SIG-M5 (cell line): ENCODE results near the gene OR4D5.

Source experiments
- DNase-seq: peaks from one replicate; lab custom pipeline; 2025; lab: John Stamatoyannopoulos, UW

The OR4D5 gene

DNA sequence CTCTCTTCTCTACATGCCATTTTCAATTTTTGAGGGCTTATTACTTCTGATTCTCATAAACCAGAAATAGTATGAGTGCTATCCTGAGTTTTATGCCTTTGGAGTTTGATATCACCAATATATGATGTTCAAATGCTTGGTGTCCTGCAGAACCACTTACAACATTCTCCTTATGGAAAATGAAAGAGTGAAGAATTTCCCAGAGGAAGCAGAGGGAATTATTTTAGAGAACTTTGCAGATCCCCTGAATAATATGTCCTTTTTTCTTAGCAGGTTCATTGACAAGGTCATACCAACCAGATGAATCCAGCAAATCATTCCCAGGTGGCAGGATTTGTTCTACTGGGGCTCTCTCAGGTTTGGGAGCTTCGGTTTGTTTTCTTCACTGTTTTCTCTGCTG lies at the start of gene OR4D5:
OR4D5 (plus strand) TSS at position 301 of the 400 bp plus-strand sequence; CDS start at position 301, 0 bp downstream.
- no peak for DNase-seq

DNA sequence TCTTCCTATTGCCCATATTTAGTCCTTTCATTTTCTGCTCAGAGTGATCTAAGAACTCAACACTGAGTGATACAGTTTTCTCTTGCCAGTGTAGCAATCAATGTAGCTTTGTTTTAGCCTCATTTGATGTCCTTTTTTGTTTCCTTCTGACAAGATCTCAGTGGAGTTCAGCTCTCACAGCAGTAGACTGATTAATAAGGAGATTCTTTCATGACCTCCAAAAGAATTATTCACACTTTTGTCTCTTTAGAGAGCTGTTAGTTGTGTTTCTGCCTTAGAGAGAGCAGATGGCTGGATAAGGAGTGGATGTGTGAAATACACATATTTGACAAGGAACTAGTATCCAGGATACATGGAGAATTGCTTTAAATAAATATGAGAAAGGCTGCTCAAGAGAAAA lies 47.4 kb upstream of the OR4D5 start:
- DNase-seq = no peak

- DNase-seq = no peak
These were observed 39.6 kb upstream of the OR4D5 start for GRCh38 chr11:123899792-123900191.

- DNase-seq = no peak
These were observed 37.5 kb upstream of the OR4D5 start, which contains the start of gene OR8D4 for GRCh38 chr11:123901867-123902266. Gene OR8D4 (plus strand): TSS chr11:123902167. CDS start chr11:123906432, 4,265 bp downstream.

DNA sequence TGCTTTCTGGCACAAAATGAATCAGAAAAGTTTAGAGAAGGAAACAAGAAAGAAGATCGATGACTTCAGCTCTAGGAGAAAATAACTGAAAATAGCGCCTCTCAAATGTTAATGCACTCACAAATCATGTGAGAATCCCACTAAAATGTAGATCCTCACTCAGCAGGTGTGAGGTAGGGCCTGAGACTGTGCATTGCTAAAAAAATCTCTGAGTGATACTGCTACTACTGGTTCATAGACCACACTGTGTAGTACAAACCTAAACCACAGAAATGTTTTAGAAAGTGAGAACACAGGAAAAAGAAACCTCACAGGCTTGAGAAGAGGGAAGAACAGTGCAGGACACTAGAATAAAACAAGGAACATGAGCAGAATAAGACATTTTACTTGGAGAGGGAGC lies 35.5 kb upstream of the OR4D5 start:
- no peak for DNase-seq

DNA sequence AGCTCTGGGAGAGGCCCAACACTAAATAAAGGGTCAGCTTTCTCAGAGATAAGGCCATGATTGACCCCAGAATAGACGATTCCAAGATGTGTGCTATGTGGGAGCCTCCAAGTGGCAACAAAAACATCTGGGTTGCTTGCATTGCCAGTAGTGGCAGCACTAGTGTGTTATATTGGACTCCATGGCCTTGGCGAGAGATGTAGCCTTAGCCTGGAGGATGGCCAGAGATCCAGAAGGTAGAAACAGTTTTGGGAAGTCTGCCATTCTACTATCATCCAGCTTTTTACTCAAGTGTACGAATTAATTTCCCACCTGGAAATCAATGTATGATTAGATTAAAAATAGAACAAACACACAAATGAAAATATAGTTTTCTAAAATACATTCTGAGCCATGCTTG lies 34.5 kb upstream of the OR4D5 start:
- DNase-seq = no peak

- DNase-seq = no peak
These were observed 33.6 kb upstream of the OR4D5 start for GRCh38 chr11:123905826-123906225.

GRCh38 chr11:123920943-123921342 lies 18.5 kb upstream of the OR4D5 start:
- DNase-seq = no peak

DNA sequence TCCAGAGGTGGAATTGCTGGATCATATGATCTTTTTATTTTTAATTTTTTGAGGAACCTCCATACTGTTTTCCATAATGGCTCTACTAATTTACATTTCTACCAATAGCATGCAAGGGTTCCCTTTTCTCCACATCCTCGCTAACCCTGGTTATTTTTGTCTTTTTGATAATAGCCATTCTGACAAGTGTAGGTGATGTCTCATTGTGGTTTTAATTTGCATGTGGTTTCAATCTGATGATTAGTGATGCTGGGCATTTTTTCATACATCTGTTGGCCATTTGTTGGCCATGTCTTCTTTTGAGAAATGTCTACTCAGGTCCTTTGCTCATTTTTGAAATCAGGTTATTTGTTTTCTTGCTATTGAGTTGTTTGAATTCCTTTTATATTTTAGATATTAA lies 15.4 kb upstream of the OR4D5 start:
- DNase-seq = no peak

DNA sequence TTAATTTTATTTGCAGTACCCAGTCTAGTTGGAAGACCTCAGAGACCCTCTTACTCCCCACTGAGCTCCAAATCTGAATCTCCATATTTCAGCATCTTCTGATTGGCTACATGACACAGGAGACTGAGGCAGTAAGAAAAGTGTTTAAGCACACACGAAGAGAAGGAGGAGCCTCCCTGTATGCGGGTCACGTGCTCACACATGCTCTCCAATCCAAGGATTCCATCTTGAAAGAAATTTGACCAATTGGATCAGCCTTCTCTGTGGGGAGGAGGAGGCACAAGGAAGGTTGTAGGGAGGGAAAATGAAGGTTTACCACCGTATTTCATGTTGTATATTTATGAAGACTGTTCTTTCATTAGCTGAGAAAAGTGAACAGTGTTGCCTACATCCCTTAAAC lies 3.0 kb downstream of the OR4D5 start:
- DNase-seq = no peak

- DNase-seq = no peak
These were observed 4.3 kb downstream of the OR4D5 start, which contains the start of gene OR6T1 for GRCh38 chr11:123943738-123944137. Gene OR6T1 (minus strand): TSS chr11:123943838. CDS start chr11:123943838, 0 bp downstream.

DNA sequence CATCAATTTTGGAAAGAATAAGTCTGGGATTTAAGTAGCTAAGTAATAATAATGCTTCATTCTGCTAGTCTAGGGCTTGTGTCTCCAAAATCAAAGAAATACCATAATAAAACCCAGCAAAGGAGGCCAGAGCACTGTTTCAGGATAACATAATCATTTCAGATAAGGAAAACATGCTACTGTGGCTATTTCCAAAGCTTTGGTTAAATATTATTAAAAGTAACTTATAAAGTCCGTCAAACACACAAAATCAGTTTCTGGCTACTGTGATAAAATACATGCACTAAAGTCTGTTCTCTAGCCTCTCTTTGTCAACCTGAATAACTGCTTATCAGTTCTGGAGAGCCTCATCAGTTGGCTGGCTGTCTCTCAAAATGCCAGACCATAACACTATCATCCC lies 5.7 kb downstream of the OR4D5 start:
- no peak for DNase-seq

- DNase-seq = no peak
These were observed 17.3 kb downstream of the OR4D5 start for GRCh38 chr11:123956752-123957151.

DNA sequence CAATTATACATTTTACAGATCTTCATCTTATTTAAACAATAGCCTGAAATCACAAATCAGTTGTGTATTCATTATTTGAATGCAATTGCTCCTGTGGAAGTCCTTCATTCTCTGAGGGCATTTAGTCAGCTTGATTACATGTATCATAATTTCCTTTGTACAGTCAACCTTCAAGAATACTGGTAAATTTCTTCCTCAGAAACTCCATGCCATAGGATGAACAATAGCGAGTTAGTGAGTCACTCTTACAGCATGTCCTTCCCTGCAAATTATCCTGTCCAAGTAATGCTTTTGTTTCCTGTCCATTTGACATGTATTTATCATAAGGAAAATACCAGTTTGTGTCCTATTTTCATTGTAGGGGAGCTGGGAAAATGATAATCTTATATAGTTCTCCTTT lies 34.4 kb downstream of the OR4D5 start:
- DNase-seq = no peak

- DNase-seq = no peak
These were observed 37.5 kb downstream of the OR4D5 start for GRCh38 chr11:123976770-123977560.

DNA sequence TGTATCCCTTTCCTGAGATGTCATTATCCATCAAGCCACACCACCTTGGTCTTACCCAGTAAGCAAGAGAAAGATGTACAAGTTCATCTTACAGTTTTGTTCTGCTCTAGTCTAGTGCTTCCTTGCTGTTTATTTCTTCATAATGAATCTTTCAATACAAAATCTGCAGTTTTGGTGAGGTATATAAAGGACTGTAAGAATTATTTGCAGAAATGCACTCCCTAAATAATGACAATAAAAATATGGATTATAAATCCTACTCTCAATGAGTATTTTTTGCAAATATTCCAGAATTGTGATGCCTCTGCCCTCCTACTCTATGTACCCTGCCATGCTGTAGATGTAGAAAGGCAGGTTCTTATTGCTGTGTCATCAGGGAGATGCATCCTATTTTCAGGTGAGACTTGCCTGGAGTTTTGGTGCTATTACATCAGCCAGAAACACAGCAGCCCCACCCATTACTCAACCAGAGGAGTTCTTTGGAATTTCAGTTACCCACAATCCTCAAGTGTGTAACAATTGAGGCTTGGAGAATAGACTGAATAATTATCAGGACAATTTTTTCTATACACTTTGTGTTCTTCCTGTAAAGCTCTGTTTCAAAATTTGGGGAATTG lies 38.4 kb downstream of the OR4D5 start, which contains the start of gene OR10S1:
OR10S1 (minus strand) TSS at position 51 of the 617 bp plus-strand sequence. CDS start 117 bp downstream, outside the sequence.
- DNase-seq = no peak

DNA sequence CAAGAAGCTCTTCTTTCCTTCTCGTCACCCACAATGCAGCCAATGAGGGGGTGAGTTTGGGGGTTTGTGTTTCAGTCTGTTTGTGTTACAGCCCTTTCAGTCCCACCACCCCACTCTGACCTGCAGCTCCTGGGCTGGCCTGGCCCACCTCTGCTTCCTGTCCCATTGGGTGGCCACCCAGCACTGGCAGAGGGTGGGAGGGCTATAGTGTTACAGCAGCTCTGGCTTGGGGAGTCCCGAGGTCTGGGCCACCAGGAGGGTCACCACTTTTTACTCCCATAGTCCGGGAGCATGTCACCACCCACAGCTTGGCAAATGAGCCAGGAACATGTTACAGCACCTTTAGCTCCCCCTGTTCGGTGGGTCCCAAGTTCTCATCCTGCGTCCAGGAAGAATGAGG lies 39.9 kb downstream of the OR4D5 start:
- no peak for DNase-seq
